ENCODE data around the gene SLC13A2. TPM values are rescaled to one million over a fixed set of nuclear protein-coding genes. Genes with fewer than 3 reads are reported as not detected.

The SLC13A2 gene
- total and polyA plus RNA-seq, 2 of the 4 experiments (the other 2 are of a cell fraction) = not detected

GRCh38 chr17:28520687-28521086 is 47.2 kb downstream of the SLC13A2 start:
- Histone ChIP-seq H3K36me3 (ENCODE audit: control insufficient read depth, insufficient read depth, low read length) (no peaks in the 10 kb centered on the region), H3K4me3 (ENCODE audit: insufficient read depth, low read depth, low read length) (no peak overlapping the region), H3K56ac (ENCODE audit: extremely low read depth, insufficient read depth, low read length) (no peak overlapping the region), H3K4ac (ENCODE audit: low read depth, low read length) (no peak overlapping the region), H3K18ac (ENCODE audit: low read depth, low read length) (no peak overlapping the region), H3K9me1 (ENCODE audit: insufficient read depth, low read length) (no peaks in the 10 kb centered on the region; the same call in 1 of the 2 replicates), H2AK5ac (ENCODE audit: low read depth, low read length) (no peak overlapping the region), H2BK15ac (ENCODE audit: low read depth, low read length) (no peak overlapping the region), H4K5ac (ENCODE audit: low read depth, low read length) (no peak overlapping the region), H4K8ac (ENCODE audit: low read depth in 2 of 2, low read length in 2 of 2) (no peak overlapping the region), H2BK20ac (ENCODE audit: low read depth, low read length) (no peak overlapping the region), H4K20me1 (ENCODE audit: insufficient read depth, low read length) (no peaks in the 10 kb centered on the region; the same call in 1 of the 2 replicates), H4K91ac (ENCODE audit: insufficient read depth, low read depth, low read length) (no peak overlapping the region), H2AK9ac (replicated peaks; ENCODE audit: low read depth, low read length, poor library complexity) (no peak overlapping the region), H2BK5ac (ENCODE audit: low read depth, low read length, poor library complexity, severe bottlenecking) (no peak overlapping the region), H3K79me1 (ENCODE audit: low read depth in 1 of 2, low read length in 2 of 2) (no peaks in the 10 kb centered on the region), H3K23ac (ENCODE audit: low read depth, low read length) (no peak overlapping the region), H2BK120ac (ENCODE audit: low read depth, low read length) (no peak overlapping the region), H3K27ac (ENCODE audit: insufficient read depth, low read length) (no peak overlapping the region), H3K9ac (ENCODE audit: low read depth, low read length) (no peak overlapping the region), H3K14ac (replicated peaks; ENCODE audit: low read depth, low read length) (no peak overlapping the region), H3K9me3 (ENCODE audit: control insufficient read depth, insufficient read depth, low read length) (no peaks in the 10 kb centered on the region), H3K27me3 (ENCODE audit: control insufficient read depth, insufficient read depth, low read length) (peaks cover 34% of the 10 kb centered on the region), H2AFZ (replicated peaks; ENCODE audit: low read length, poor library complexity) (no peak overlapping the region), H3K4me1 (ENCODE audit: control insufficient read depth, insufficient read depth, low read length) (peaks cover 8% of the 10 kb centered on the region), H3K4me2 (ENCODE audit: low read depth, low read length) (no peak overlapping the region)
- ATAC-seq (ENCODE audit: low read depth) (no peak), DNase-seq (no peak)
- CTCF ChIA-PET = interaction anchor here (0.5 kb wide), 1 partner anchor 17 kb away, joined by 5 read pairs; no protein-coding TSS in a partner anchor
- WGBS, 2 experiments (ENCODE audit: extremely low coverage in 2 of 2, insufficient read length in 1 of 2) = 90% methylated on average over 4 of the region's 6 CpGs; no CpG with 5 or more reads in 1 of the 2 experiments
- POLR2A ChIA-PET (ENCODE audit: unreplicated experiment) = no interaction called here
- in situ Hi-C loops (cut with MboI; ENCODE audit: low sequenced_read_pairs) = no loop called here
- TF ChIP-seq RFX5 (IDR thresholded peaks at IDR 0.05; ENCODE audit: low read depth, low read length) = no peak
- TF ChIP-seq MXI1 (IDR thresholded peaks at IDR 0.05; ENCODE audit: borderline replicate concordance, low read depth, low read length) = no peak
- TF ChIP-seq, protein P1, sequence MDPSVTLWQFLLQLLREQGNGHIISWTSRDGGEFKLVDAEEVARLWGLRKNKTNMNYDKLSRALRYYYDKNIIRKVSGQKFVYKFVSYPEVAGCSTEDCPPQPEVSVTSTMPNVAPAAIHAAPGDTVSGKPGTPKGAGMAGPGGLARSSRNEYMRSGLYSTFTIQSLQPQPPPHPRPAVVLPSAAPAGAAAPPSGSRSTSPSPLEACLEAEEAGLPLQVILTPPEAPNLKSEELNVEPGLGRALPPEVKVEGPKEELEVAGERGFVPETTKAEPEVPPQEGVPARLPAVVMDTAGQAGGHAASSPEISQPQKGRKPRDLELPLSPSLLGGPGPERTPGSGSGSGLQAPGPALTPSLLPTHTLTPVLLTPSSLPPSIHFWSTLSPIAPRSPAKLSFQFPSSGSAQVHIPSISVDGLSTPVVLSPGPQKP (IDR thresholded peaks at IDR 0.05; ENCODE audit: borderline replicate concordance, low read depth, low read length) = no peak
- TF ChIP-seq CHD1 (IDR thresholded peaks at IDR 0.05; ENCODE audit: low read depth, low read length) = no peak
- no peak for TF ChIP-seq FOS (IDR thresholded peaks at IDR 0.05; ENCODE audit: low read depth, low read length)
- TF ChIP-seq BHLHE40 (IDR thresholded peaks at IDR 0.05; ENCODE audit: low read depth, low read length) = no peak
- TF ChIP-seq RCOR1 (IDR thresholded peaks at IDR 0.05; ENCODE audit: insufficient replicate concordance, low read length) = no peak
- TF ChIP-seq POLR2A (IDR thresholded peaks at IDR 0.05; ENCODE audit: low read depth, low read length) = no peak
- TF ChIP-seq NFE2L2 (IDR thresholded peaks at IDR 0.05; ENCODE audit: low read depth, low read length) = no peak
- TF ChIP-seq RAD21 (IDR thresholded peaks at IDR 0.05; ENCODE audit: low read length) = no peak
- TF ChIP-seq SMC3 (IDR thresholded peaks at IDR 0.05; ENCODE audit: low read depth, low read length) = no peak
- no peak for TF ChIP-seq MAFK (IDR thresholded peaks at IDR 0.05; ENCODE audit: low read depth, low read length)
- TF ChIP-seq MAZ (IDR thresholded peaks at IDR 0.05; ENCODE audit: borderline replicate concordance, low read depth, low read length) = no peak
- no peak for TF ChIP-seq CTCF (conservative IDR thresholded peaks at IDR 0.05; ENCODE audit: low read depth, low read length)
- no peak for TF ChIP-seq CEBPB (IDR thresholded peaks at IDR 0.05; ENCODE audit: low read depth, low read length)
- TF ChIP-seq, protein P2, sequence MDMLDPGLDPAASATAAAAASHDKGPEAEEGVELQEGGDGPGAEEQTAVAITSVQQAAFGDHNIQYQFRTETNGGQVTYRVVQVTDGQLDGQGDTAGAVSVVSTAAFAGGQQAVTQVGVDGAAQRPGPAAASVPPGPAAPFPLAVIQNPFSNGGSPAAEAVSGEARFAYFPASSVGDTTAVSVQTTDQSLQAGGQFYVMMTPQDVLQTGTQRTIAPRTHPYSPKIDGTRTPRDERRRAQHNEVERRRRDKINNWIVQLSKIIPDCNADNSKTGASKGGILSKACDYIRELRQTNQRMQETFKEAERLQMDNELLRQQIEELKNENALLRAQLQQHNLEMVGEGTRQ (IDR thresholded peaks at IDR 0.05; ENCODE audit: low read depth, low read length) = no peak
- intact Hi-C loops (cut with micrococcal nuclease) = no loop called here
- BruUV-seq (replicated peaks) = no TSS peak
- dilution Hi-C loops (cut with HindIII; ENCODE audit: low sequenced_read_pairs, unreplicated experiment) = no loop called here
